IPS DF 4.7 (cell line): ENCODE data around the gene KDSR.

ENCODE experiments used
- DNase-seq: peaks from one replicate; pipeline ENCODE4 v3.0.0-alpha.2; 2013; ENCODE audit warnings: low spot score; ENCODE audit errors: extremely low read depth

The KDSR gene, protein sequence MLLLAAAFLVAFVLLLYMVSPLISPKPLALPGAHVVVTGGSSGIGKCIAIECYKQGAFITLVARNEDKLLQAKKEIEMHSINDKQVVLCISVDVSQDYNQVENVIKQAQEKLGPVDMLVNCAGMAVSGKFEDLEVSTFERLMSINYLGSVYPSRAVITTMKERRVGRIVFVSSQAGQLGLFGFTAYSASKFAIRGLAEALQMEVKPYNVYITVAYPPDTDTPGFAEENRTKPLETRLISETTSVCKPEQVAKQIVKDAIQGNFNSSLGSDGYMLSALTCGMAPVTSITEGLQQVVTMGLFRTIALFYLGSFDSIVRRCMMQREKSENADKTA

DNA sequence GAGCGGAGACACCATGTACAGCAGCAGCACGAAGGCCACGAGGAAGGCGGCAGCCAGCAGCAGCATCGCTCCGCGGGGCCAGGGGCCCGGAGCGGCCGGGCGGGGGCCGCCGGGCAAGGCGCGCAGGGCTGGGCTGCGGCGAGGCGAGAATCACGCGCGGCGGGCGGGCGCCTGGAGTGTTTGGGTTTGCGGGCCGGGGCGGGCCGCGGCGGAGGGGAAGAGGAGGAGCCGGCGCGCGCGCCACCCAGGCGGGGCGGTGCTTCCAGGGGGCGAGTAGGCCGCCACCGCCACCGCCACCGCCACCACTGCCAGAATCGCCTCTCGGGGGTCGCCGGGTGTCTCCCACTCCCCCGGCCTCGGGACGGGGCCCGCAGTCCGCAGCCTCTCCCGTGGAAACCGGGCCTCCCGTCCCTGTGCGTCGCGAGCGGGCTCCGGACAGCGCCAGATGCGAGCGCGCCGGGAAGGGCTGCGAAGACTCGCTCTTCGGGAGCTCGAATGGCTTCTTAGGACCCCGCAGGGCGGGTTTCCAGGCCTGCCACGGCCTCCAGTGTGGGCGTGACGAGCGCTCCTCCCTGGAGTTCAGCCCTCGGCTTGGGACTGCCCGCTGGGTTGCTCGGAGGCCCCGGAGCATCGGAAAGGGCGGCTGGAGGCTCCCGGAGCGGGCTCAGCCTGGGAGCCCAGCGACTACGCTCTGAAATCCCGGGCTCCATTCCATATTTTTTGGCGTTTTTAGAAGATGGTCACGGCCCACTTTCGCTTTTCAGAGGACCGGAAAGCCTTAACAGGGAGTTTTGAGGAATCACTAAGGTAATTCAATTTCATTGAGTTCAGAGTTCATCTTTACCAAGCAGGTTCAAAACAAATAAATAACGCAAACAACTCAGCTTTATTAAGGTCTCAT lies at the start of gene KDSR:
TSS of gene KDSR (minus strand) at position 154 of the 901 bp plus-strand sequence. CDS start at position 66, 88 bp downstream.
- peak; percentile 82 for DNase-seq

DNA sequence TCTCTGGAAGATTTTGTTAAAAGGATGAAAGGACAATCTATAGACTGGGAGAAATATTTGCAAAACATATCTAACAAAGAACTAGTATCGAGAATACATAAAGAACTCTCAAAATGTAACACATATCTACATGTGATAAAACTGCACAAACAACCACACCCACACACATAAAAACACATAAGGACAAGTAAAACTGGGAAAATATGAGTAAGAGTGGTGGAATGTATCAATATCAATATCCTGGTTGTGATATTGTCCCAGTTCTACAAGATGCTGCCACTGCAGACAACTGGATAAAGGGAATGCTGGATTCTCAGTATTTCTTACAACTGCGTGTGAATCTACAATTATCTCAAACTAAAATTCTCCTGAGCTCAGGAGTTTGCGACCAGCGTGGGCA lies 45.9 kb upstream of the KDSR start:
- no peak for DNase-seq

DNA sequence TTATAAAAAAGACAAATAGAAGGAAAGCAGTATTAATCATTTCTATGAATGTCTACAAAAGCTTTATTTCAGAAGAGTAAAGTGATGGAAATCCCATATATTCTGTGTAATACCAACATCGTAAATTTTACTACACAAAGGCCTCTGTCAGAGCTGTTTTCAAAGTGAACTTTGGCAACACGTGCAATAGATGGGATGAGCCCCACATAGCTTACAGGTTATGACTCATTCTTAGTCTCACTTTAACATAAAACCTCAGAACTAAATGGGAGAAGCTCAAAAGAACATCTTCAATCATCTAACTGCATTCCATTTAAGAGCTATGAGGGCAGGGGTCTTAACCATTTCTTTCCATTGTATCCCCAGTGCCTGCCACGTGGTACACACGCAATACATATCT lies 43.8 kb upstream of the KDSR start:
- no peak for DNase-seq

DNA sequence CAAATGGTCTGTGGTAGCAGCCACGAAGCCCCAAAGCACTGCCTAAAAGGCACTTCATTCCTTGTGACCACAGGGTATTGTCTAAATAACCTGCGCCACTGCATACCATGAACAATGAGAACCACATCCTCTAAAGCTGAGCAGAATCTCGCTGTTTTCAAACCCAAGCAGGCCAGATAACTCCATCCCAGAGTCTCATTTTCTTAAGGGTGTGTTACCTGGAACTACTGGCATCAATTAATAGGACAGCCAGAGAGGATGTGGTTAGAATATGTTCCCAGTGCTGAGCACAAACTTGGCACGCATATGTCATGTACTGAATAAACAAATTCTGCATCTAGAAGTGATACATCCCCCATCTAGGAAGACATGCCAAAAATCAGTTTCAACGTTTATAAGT lies 42.3 kb upstream of the KDSR start:
- no peak for DNase-seq

DNA sequence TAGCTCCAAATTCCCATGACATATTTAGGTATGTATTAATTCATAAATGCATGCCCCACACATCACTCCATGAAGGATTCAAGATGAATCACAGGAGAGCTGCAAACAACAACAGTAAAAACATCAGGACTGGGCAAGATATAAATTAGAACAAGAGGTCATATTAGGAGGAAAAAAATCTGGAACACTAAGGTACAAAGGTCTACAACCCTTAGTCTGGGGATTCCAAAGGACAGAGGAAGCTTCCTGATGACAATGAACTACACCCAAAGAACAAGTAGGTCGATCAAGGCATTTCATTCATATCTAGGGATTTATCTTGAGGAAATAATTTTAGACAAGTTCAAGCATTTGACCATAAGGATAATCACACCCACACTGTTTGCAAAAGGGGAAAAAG lies 40.7 kb upstream of the KDSR start:
- DNase-seq: no peak

DNA sequence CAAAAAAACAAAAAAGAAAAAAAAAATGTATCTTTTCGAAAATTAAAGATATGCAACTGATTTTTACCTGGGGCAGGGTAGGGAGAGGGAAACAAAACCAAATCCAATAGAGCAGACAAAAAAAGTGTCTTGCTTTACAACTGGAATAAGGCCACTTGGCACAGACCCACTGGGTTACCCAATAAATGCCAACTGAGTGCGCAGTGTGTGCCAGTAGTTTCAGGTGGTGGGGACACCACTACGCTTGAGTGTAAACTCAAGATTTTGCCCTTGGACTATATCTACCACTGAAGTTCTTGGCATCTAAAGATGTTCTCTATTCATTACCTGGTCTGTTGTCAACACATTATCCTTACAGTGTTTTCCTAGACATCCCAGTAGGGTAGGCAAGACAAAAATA lies 39.0 kb upstream of the KDSR start:
- no peak for DNase-seq

DNA sequence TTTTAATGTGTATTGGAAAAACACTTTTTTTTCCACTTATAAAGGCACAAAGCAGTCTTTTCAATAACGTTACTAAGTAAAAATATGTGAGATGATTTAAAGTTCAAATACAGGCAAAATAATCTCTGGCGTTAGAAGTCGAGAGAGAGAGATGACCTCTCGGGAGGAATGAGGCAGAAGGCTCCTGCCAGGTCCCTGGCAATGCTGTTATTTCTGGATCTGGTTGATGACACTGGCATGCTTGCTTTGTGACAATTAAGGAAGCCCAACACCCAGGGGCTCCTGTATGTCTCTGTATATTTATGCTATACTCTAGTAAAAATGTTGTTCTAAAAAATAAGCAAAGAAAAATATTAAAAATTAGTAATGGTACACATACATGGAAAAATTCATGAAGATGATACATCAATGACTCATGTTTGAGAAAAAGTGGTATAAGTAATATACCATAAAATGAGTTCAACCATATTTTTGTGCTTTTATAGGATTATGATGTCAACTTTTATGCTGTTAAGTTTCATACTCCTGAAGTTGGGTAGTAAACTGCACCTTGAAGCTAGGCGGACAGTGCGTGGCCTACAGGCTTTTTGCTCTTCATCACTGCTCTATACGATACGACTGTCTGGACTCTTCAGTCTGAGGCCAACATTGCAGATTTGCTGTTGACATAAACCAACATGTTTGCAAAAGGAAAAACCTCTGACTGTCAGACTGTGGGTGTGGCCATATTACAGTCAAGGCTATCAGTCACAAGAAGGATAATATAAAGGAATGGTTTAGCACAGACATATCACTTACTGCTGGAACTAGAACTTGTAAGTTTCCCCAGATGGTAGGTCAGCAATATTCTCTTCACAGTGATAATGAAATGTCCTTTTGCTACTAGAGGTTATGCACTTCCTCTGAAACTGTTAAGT lies 35.5 kb upstream of the KDSR start:
- no peak for DNase-seq

DNA sequence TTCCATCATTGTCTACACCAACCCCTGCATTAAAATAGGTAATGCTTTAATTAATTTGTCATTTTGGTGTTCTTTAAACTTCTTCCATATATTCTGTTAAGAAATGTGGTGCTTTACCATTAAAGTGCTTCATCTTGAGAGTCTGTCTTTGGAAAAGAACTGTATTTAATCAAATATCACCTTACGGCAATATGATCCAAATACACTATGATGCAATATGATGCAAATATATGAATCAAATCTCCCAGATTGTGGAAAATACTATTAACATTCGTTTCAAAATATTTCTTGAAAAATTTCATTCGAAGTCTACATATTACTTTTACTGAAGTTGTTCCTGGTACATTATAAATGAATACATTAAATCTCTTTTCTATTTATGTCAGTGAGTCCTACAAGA lies 32.3 kb upstream of the KDSR start:
- no peak for DNase-seq

DNA sequence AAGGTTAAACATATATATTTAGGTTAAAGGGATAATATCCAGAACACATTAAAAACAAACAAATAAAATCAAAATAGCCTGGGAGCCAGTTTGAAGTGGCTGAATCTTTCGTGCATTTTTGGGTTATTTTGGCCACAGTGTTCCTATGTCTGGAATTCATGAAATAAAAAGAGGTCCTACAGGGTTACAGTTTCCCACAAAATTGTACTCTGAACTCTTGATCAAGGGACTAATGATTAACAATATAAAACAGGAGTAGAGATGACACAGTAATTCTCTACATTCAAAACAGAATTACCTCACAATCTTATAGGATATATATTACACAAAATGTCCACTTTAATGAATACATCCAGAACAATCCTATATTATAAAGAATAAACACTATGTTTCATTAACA lies 30.3 kb upstream of the KDSR start:
- no peak for DNase-seq

DNA sequence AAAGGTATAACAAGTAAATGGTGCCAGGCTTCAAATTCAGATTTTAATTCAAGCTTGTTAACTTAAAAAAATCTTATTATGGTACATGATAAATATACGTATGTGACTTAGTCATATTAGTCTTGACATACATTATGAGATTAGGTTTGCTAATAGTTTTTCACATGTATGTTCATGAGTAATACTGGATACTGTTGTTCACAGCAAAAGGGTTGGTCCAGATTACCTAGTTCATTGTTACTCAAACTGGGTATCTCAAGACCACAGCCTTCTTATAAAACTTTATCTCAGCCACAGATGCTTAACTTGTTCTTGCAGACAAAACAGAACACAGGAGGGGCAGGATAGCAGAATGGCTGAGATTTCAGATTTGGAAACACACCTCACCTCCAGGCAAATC lies 28.5 kb upstream of the KDSR start:
- no peak for DNase-seq

DNA sequence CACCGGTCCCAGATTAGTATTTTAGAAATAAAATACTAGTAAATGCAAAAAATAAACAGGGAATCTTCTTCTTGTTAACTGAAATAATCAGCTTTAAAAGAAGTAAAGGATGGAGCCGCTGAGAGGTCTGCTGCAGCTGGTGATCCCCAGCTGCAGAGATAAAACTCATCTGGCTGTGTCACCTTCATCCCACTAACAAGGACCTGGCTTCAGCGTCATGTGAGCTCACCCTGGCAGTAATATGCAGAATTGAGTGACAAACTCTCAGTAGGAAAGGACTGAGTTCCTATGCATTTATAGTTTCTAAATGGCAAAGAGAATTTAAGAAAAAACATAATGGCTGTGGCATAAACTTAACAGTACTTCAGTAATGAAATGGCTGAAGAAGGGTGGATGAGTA lies 27.9 kb upstream of the KDSR start:
- no peak for DNase-seq

DNA sequence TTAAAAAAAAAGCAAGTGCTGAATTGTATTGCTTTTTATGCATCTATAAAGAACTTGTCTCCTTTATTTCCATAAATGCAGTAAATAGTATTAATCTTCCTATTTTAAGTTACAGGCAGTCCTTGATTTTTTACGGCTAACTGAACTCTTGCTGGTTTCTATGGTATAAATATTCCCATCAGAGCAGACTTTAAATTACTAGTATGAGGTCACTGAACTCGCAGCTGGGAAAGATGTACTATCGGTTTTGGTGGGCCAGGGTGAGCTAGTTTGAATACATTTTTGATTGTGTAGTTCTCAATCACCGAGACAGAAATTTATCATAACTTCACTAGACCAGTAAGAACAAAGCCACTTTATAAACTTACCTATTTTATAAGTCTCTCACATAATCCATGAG lies 20.9 kb upstream of the KDSR start:
- no peak for DNase-seq

DNA sequence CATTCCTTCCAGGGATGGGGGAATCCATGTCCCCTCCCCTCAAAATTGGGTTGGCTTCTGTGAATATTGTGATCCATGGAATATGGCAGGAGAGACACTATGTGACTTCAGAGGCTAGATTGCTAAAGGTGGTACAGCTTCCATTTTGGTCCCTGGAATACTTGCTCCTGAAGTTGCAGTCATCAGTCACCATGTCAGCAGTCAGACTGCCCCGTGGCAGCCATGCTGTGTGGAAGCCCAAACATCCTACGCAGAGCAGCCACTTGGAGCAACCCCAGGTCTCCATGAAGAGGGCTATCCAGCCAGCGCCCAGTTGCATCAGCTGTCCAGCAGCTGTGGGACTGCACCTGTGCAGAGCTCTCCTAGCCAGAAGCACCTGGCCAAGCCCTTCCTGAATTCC lies 15.8 kb upstream of the KDSR start:
- no peak for DNase-seq

DNA sequence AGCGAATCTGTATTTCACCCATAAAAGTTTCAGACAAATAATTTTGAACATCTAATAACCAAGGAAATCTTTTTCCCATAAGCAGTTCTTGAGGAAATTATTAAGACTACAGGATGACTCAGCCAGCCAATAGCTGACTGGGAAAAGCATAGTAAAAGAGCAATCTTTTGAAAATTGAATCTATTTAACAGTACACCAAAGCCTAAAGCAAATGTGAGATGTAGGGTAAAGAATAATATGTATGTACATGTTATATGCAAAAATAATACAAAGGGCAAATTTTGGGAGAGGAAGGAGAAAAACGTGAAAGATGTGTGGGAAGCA lies 12.6 kb upstream of the KDSR start:
- no peak for DNase-seq

DNA sequence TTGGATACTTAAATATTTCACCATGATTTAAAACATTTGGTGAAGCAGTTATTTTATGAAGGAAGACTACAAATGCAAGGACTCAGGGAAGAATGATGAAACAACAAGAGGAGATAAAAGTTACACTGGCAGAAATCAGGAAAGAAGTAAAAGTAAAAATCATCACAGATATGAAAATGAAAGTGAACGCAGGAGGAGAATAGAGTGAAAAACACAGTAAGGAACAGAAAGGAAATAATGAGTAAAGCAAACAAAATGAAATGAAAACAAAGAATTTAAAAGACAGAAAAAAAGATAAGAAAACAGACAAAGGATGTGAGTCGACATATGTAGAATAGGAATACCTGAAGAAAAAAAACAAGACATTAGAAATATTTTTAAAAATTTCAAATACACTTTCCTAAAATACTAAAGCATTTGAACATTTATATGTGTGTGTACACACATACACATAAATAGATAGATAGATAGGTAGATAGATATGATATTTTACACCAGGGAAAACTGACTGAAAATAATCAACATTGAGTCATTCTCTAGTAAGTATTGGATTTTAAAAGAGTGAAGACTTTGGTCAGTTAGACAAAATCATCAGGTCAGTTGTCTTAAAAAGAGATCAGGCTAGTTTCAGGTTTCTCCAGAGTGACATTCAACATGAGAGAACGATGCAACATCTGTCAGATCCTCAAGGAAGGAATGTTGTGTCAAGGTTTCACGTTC lies 12.1 kb upstream of the KDSR start:
- DNase-seq: no peak

DNA sequence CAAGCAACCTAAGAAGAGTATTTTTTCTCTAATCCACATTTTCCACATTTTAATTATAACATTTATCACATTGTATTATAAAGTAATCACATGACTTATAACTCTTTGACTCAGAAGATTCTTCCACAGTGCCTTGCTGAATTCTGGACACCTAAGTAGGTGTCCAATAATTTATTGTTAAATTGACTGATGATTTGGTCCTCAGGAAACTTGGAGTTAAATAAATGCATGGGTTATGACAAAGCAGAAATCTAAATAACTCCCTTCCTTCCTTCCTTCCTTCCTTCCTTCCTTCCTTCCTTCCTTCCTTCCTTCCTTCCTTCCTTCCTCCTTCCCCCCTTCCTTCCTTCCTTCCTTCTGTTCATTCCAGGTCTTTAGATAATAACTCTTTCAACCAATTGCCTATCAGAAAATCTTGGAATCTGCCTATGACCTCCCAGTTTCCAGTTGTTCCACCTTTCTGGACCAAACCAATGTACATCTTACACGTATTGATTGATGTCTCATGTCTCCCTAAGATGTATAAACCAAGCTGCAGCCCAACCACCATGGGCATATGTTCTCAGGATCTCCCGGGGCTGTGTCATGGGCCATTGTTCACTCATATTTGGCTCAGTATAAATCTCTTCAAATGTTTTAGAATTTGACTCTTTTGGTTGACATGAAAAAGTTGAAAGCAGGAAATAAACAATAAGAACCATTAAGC lies 10.4 kb upstream of the KDSR start:
- DNase-seq: no peak

DNA sequence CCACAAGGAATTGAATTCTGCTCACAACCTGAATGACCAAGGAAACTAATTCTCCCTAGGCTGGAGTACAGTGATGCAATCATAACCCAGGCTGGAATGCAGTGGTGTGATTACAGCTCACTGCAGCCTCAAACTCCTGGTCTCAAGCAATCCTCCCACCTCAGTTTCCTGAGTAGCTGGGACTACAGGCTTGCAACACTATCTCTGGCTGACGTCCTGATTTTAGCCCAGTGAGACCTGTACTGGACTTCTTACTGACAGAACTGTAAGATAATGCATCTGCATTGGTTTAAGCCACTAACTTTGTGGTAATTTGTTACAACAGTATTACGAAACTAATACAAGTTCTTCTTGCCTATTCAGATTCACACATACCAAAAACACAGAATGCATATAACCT lies 9.5 kb upstream of the KDSR start:
- no peak for DNase-seq

DNA sequence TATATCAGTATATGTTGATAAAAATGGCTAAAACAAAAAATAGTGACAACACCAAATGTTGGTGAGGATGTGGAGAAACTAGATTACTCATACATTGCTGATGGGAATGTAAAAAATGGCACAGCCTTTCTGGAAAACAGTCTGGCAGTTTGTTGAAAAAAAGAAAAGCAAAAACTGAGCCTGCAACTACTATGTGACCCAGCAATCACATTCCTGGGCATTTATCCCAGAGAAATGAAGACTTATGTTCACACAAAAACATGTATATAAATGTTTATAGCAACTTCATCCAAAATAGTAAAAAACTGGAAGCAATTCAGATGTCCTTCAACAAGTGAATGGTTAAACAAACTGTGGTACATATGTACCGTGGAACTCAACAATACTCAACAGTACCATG lies 7.5 kb upstream of the KDSR start:
- DNase-seq: no peak

DNA sequence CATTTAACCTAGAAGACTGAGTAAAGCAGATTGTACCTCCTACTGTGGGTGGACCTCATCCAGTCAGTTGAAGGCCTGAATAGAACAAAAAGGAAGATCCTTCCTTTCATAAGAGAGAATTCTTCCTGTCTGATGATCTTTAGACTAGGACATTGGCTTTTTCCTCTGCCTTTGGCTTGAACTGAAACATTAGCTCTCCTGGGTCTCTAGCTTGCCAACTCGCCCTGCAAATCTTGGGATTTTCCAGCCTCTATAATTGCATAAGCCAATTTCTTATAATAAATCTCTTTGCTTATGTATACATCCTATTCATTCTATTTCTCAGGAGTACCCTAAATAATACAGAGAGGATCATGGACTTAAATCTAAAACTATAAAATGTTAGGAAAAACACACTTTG lies 6.2 kb upstream of the KDSR start:
- no peak for DNase-seq

DNA sequence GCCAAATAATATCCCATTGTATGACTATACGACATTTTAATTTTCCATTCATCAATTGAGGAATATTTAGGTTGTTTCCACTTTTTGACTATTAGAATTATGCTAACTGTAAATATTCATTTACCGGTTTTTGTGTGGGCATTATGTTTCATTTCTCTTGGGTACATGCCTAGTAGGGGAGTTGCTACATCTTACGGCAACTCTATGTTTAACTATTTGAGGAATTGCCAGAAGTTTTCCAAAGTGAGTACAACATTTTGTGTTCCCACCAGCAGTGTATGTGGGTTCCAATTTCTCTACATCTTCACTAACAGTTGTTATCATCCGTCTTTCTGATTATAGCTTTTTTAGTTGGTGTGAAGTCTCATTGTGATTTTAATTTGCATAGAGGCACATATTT lies 1.6 kb upstream of the KDSR start:
- no peak for DNase-seq
